H1 (cell line): ENCODE results near the gene CEP78. TPM values are rescaled to one million over a fixed set of nuclear protein-coding genes. Genes with fewer than 3 reads are reported as not detected.

Source experiments
- ASH2L ChIP-seq: fragments of 200-600, 300-600 bp; sonication (generic); IDR thresholded peaks from one replicate; pipeline ENCODE4 v1.7.1; 2017; ENCODE audit warnings: low read length
- BCL11A ChIP-seq, 2 experiments: IDR thresholded peaks; one replicate each; pipeline ENCODE4 v1.6.1; 2011; ENCODE audit warnings: low read depth in 2 of 2, low read length in 2 of 2, mild to moderate bottlenecking in 2 of 2
- CEBPB ChIP-seq: IDR thresholded peaks from 2 replicates; pipeline ENCODE4 v1.6.1; 2012; ENCODE audit warnings: low read depth, low read length
- CREB1 ChIP-seq: IDR thresholded peaks from 2 replicates; pipeline ENCODE4 v1.6.1; 2012; ENCODE audit warnings: inconsistent platforms
- EGR1 ChIP-seq: IDR thresholded peaks from 2 replicates; pipeline ENCODE4 v1.6.1; 2011; ENCODE audit warnings: low read depth, low read length, borderline replicate concordance
- EZH2 ChIP-seq: fragments of 200-600 bp; sonication (generic); IDR thresholded peaks from 2 replicates; pipeline ENCODE4 v1.7.1; 2012; ENCODE audit warnings: low read depth, mild to moderate bottlenecking, moderate library complexity, low read length, inconsistent platforms; ENCODE audit not compliant: severe bottlenecking
- HDAC2 ChIP-seq, 2 experiments: fragments of 300-600 bp in 1 of 2; sonication (generic) in 1 of 2; IDR thresholded peaks; 2 replicates each; pipeline ENCODE4 v1.6.1; 2011 to 2012; ENCODE audit warnings: low read depth in 2 of 2, low read length in 2 of 2, mild to moderate bottlenecking in 2 of 2, moderate library complexity in 2 of 2, borderline replicate concordance in 1 of 2, inconsistent platforms in 1 of 2
- KDM4A ChIP-seq: IDR thresholded peaks from one replicate; pipeline ENCODE4 v1.7.1; 2012; ENCODE audit warnings: low read depth, mild to moderate bottlenecking, moderate library complexity, low read length, inconsistent platforms; ENCODE audit not compliant: severe bottlenecking
- PHF8 ChIP-seq: fragments of 200-600 bp; sonication (generic); conservative IDR thresholded peaks from 2 replicates; pipeline ENCODE4 v1.7.1; 2012; ENCODE audit warnings: low read depth, mild to moderate bottlenecking, inconsistent platforms, low read length, moderate library complexity
- POLR2AphosphoS5 ChIP-seq: IDR thresholded peaks from 2 replicates; pipeline ENCODE4 v1.6.1; 2011; ENCODE audit warnings: low read depth, low read length
- SP1 ChIP-seq: IDR thresholded peaks from 2 replicates; pipeline ENCODE4 v1.6.1; 2011; ENCODE audit warnings: low read depth, low read length
- SP4 ChIP-seq: IDR thresholded peaks from 2 replicates; pipeline ENCODE4 v1.6.1; 2012; ENCODE audit warnings: low read length, inconsistent platforms
- TAF7 ChIP-seq: optimal IDR thresholded peaks from 2 replicates; pipeline ENCODE3; 2011; ENCODE audit warnings: low read depth, mild to moderate bottlenecking, inconsistent platforms, low read length, moderate library complexity, borderline replicate concordance
- TBP ChIP-seq: IDR thresholded peaks from 2 replicates; pipeline ENCODE4 v1.6.1; 2011; ENCODE audit warnings: low read depth, low read length, improper control_type of control experiment
- ZNF274 ChIP-seq: IDR thresholded peaks from 2 replicates; pipeline ENCODE4 v1.7.0; 2012; ENCODE audit warnings: low read length, borderline replicate concordance; ENCODE audit errors: extremely low read depth
- polyA plus RNA-seq, 7 experiments: library from polyadenylated mRNA; depleted of rRNA in 3 of 7; stranded (reverse) in 5 of 7; unstranded in 2 of 7; fragments of >200 nt in 5 of 7; fragments of 200-250 nt in 2 of 7; gene quantifications; 1 replicate in 5 of 7; 2 replicates in 1 of 7; 4 replicates in 1 of 7; pipeline versions ENCODE4 v1.2.1 to v1.2.3, GENCODE V29; 2011 to 2013; ENCODE audit warnings: missing spikeins in 2 of 7, mixed read lengths in 2 of 7
- total RNA-seq: library from RNA; stranded (reverse); fragmentation: NEBNext Ultra II Directional; extraction: Animal tissue kit (Norgen Biotek cat#: 25700); gene quantifications from 2 replicates; pipeline ENCODE4 v1.2.1, GENCODE V29; 2021
- TF ChIP-seq, protein P1 (sequence below): IDR thresholded peaks from 2 replicates; pipeline ENCODE4 v1.6.1; 2012; ENCODE audit warnings: inconsistent platforms

CEP78 gene
- total and polyA plus RNA-seq, 2 of the 8 experiments (the other 6 are each of a cell fraction or from before 2014, with no cell fraction given), result 10.3 to 40.9 TPM

DNA sequence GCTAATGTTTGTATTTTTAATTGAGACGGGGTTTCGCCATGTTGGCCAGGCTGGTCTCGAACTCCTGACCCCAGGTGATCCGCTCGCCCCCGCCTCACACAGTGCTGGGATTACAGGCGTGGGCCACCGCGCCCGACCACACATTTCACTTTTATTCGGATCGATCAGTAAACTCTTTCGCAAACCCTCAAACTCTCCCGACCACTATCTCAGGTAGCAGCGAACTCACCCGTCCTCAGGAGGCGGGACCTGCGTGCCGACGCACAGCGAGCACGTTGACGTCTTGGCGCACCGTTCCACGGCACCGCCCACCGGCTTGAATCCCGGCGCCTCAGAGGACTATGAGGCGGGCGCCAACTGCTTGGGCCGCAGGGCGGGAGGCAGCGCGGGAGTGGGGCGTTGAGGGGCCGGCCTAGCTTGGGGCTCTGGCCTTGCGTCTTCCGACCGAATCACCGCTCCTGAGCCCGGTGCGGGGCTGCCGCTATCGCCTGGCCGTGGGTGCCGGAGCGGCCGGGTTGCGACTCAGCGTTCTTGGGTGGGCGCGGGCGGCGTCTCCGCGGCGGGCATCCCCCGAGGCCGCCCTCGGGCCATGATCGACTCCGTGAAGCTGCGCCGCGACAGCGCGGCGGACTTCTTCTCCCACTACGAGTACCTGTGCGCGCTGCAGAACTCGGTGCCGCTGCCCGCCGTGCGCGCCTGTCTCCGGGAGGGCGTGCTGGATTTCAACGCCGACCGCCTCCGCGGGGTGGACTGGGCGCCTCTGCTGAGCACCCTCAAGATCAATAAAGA, at the start of gene CEP78 (continued):
- TF ChIP-seq TAF7, result peak; percentile 18
- peak in 1 of 2 experiments; percentile 37; a peak in 1 of 4 replicates for TF ChIP-seq HDAC2 (IDR thresholded peaks at IDR 0.05; ENCODE audit: borderline replicate concordance in 1 of 2, low read depth in 2 of 2, low read length in 2 of 2)
- peak; percentile 70 for TF ChIP-seq TBP
- TF ChIP-seq KDM4A, result peak; percentile 96
- peak; percentile 92 for TF ChIP-seq CREB1
- peak; percentile 78 for TF ChIP-seq ASH2L
- TF ChIP-seq EGR1, result peak; percentile 16; the same call in 1 of the 2 replicates
- TF ChIP-seq, protein P1, sequence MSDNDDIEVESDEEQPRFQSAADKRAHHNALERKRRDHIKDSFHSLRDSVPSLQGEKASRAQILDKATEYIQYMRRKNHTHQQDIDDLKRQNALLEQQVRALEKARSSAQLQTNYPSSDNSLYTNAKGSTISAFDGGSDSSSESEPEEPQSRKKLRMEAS, result peak; percentile 75; the same call in 1 of the 2 replicates
- TF ChIP-seq BCL11A (IDR thresholded peaks at IDR 0.05; ENCODE audit: low read depth in 2 of 2, low read length in 2 of 2), result no peak
- TF ChIP-seq SP1, result peak; percentile 53; the same call in 1 of the 2 replicates
- no peak for TF ChIP-seq ZNF274
- no peak for TF ChIP-seq SP4
- peak; percentile 29 for TF ChIP-seq EZH2
- peak; percentile 73 for TF ChIP-seq PHF8
- TF ChIP-seq CEBPB, result peak; percentile 56
- peak; percentile 93 for TF ChIP-seq POLR2AphosphoS5
